Adipocyte (in vitro differentiated cells): ENCODE measurements around the gene THAP4.
"Not testable (repeated sequence)": the region's sequence is repeated elsewhere in the genome, so short reads cannot be mapped to it uniquely, and the experiment has no call there.

Experiments
- DNase-seq: peaks from one replicate; pipeline ENCODE4 v3.0.0-alpha.2; 2015; ENCODE audit warnings: low read depth
- H3K27me3 ChIP-seq: replicated peaks from 2 replicates; pipeline ENCODE4 v1.7.0; 2013; ENCODE audit warnings: mild to moderate bottlenecking, low read length, moderate library complexity; ENCODE audit not compliant: control insufficient read depth, insufficient read depth
- H3K36me3 ChIP-seq: 2 replicates; pipeline ENCODE4 v1.7.0; 2013; ENCODE audit warnings: low read length, mild to moderate bottlenecking, moderate library complexity; ENCODE audit not compliant: control insufficient read depth, insufficient read depth, severe bottlenecking
- H3K4me1 ChIP-seq: 2 replicates; pipeline ENCODE4 v1.7.0; 2013; ENCODE audit warnings: mild to moderate bottlenecking, low read length, moderate library complexity; ENCODE audit not compliant: control insufficient read depth, insufficient read depth
- H3K4me3 ChIP-seq: 2 replicates; pipeline ENCODE4 v1.7.0; 2013; ENCODE audit warnings: mild to moderate bottlenecking, low read length, moderate library complexity
- H3K9ac ChIP-seq: 2 replicates; pipeline ENCODE4 v1.7.0; 2013; ENCODE audit warnings: mild to moderate bottlenecking, low read length, moderate library complexity
- H3K9me3 ChIP-seq: 2 replicates; pipeline ENCODE4 v1.7.0; 2013; ENCODE audit warnings: mild to moderate bottlenecking, low read length, moderate library complexity; ENCODE audit not compliant: control insufficient read depth

THAP4 gene

GRCh38 chr2:241662731-241663130 is 25.8 kb upstream of the THAP4 start:
- H3K4me3 ChIP-seq, H3K9ac ChIP-seq, DNase-seq, H3K9me3 ChIP-seq, H3K27me3 ChIP-seq: not testable (repeated sequence)
- peaks cover 45% of the 10 kb centered on the region for H3K36me3 ChIP-seq
- H3K4me1 ChIP-seq: peaks cover 15% of the 10 kb centered on the region

DNA sequence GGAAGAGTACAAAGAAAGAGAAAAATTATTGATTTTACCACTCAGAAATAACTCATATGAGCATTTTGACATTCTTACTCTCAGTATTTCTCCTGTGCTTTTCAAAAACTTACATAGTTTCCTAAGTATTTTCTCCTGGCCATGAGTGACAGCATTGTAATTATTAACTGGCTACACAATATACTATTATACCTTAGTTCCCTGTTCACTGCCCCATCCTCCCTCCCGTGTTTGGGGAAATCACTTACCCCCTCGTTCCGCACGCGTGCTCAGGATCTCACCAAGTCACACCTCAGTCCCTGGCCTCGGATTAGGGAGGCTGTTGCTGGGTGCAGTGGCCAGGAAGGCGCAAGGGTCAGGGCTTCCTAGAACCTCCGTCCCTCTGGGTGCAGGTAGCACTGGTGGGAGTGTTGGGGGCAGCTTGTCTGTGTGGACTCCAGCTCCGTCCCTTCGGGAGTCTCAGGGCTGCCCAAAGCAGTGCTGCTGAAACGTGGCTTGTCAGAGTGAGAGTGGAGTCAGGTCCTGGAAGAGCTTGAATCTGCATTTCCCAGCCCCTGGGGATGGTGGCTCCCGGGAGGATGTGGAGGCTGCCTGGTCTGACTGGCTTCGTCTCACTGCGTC is 23.7 kb upstream of the THAP4 start:
- H3K36me3 ChIP-seq: peaks cover 58% of the 10 kb centered on the region
- H3K27me3 ChIP-seq: no peaks in the 10 kb centered on the region
- DNase-seq: no peak
- no peaks in the 10 kb centered on the region for H3K9me3 ChIP-seq
- no peak overlapping the region for H3K4me3 ChIP-seq
- H3K4me1 ChIP-seq: peaks cover 8% of the 10 kb centered on the region
- H3K9ac ChIP-seq: no peak overlapping the region

GRCh38 chr2:241659150-241659739 is 22.3 kb upstream of the THAP4 start:
- peak; percentile 77 for DNase-seq
- no peaks in the 10 kb centered on the region for H3K27me3 ChIP-seq
- H3K9me3 ChIP-seq: no peaks in the 10 kb centered on the region
- no peak overlapping the region for H3K4me3 ChIP-seq
- H3K4me1 ChIP-seq: no peaks in the 10 kb centered on the region
- peaks cover 73% of the 10 kb centered on the region for H3K36me3 ChIP-seq
- H3K9ac ChIP-seq: peak overlapping the region; percentile 4

DNA sequence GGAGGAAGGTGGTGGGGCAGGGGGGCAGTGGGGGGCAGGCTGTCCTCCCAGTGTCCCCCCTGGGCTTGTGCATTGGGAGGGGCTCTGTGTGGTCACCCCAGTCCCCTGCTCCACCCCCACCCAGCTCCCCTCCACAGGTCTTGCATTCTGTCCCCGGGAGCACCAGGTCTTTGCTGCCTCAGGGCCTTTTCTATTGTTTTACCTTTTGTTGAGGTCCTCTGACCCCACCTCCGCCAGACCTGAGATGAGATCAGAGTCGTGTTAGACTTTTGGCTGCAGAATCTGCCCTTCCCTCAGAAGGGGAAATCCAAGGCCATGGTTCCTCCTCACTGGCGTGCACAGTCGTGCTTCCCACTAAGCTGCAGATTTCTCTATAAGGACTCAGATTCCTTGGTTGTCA is 21.3 kb upstream of the THAP4 start:
- Histone ChIP-seq H3K9ac (peak overlapping the region; percentile 4), H3K4me3 (no peak overlapping the region), H3K9me3 (no peaks in the 10 kb centered on the region), H3K27me3 (no peaks in the 10 kb centered on the region), H3K4me1 (no peaks in the 10 kb centered on the region), H3K36me3 (peaks cover 78% of the 10 kb centered on the region)
- DNase-seq: no peak

DNA sequence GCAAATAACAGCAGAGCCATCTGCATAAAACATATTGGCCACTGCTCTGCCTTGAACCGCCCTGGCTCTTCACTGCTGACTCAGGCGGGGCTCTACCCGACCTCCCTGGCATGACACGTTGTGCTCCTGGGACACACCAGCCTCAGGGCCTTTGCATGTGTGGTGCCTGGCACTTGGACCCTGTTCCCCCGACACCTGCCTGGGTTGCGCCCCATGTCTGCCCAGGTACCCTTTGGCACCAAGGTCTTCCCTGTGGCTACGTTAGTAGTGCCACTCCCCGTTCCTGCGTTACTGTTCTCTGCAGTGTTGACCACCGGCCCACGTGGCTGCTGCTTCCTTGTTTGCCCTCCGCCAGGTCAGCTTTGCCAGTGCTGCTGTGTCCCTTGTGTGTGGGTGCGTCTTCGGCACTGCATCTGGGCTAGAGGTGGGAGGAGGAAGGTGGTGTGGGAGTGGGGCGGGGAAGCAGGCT is 20.9 kb upstream of the THAP4 start:
- peaks cover 83% of the 10 kb centered on the region for H3K36me3 ChIP-seq
- H3K9me3 ChIP-seq: no peaks in the 10 kb centered on the region
- DNase-seq: no peak
- no peak overlapping the region for H3K4me3 ChIP-seq
- no peak overlapping the region for H3K9ac ChIP-seq
- H3K4me1 ChIP-seq: no peaks in the 10 kb centered on the region
- H3K27me3 ChIP-seq: no peaks in the 10 kb centered on the region

DNA sequence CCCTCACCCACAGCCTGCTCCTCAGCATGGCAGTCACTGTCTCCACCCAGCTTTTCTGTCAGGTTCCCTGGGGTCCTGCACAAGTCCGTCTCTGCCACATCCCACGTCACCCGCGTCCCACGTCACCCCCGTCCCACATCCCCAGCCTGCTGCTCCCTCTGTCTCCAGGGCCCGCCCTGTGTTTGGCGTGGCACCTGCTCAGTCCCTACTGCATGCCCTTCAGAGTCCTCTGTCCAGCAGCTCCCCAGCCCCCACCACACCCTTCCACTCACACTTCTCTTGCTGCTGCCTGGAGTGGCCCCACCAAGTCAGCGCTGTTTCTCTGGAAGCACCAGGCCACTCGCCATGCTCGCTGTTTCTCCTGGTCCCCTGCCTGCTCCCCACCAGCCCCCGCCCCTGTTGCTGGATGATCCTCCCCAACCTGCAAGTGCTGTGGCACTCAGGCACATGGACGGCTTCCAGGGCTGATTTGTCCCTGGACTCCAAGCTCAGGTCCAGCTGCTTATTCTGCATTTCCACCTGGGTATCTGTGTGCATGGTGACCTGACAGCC is 19.3 kb upstream of the THAP4 start:
- Histone ChIP-seq H3K4me1 (no peaks in the 10 kb centered on the region), H3K4me3 (no peak overlapping the region), H3K9me3 (no peaks in the 10 kb centered on the region), H3K36me3 (peaks cover 86% of the 10 kb centered on the region), H3K9ac (no peak overlapping the region), H3K27me3 (no peaks in the 10 kb centered on the region)
- DNase-seq: no peak

DNA sequence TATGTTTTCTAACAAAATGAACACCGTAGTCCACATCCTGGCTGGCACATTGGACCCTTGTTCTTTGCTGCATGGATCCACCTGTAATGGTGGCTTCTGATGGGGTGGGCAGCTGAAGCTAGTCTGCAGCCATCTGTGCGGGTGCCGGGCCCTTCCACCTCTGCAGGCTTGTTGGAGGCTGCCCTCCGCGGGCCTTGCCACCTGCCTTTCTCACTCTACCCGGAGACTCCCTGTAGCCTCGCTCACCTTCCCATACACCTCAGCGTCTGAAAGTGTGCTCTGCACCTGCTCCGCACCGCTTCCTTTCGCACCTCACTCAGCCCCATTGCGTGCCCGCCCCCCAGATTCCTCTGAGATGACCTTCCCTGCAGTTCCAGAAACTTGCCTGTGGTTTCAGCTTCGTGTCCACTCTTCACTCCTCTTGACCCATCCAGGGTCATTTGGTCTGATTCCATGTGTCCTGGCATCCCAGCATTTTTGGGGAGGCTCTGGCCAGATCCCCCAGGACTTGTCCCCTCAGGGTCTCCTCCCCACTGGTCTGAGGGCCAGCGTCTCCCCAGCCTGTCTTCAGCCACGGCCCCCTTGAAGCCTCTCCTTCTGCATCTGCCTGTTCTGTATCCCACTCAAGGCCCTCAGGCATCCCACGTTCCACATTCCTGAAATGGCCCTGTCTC is 18.7 kb upstream of the THAP4 start:
- no peak overlapping the region for H3K4me3 ChIP-seq
- no peaks in the 10 kb centered on the region for H3K4me1 ChIP-seq
- no peak for DNase-seq
- no peak overlapping the region for H3K9ac ChIP-seq
- H3K27me3 ChIP-seq: no peaks in the 10 kb centered on the region
- H3K36me3 ChIP-seq: peaks cover 85% of the 10 kb centered on the region
- no peaks in the 10 kb centered on the region for H3K9me3 ChIP-seq

- Histone ChIP-seq H3K9me3 (no peaks in the 10 kb centered on the region), H3K4me3 (no peak overlapping the region), H3K36me3 (peaks cover 77% of the 10 kb centered on the region), H3K9ac (no peak overlapping the region), H3K27me3 (no peaks in the 10 kb centered on the region), H3K4me1 (peaks cover under 1% of the 10 kb centered on the region)
- no peak for DNase-seq
Observed at GRCh38 chr2:241654551-241654950, 17.6 kb upstream of the THAP4 start.

GRCh38 chr2:241653210-241653750 is 16.3 kb upstream of the THAP4 start:
- H3K4me1 ChIP-seq: peaks cover 10% of the 10 kb centered on the region
- no peak overlapping the region for H3K9ac ChIP-seq
- no peak overlapping the region for H3K4me3 ChIP-seq
- no peaks in the 10 kb centered on the region for H3K9me3 ChIP-seq
- DNase-seq: no peak
- no peaks in the 10 kb centered on the region for H3K27me3 ChIP-seq
- peaks cover 67% of the 10 kb centered on the region for H3K36me3 ChIP-seq

- Histone ChIP-seq H3K9me3 (no peaks in the 10 kb centered on the region), H3K27me3 (no peaks in the 10 kb centered on the region), H3K9ac (no peak overlapping the region), H3K4me3 (no peak overlapping the region), H3K36me3 (peaks cover 64% of the 10 kb centered on the region), H3K4me1 (peaks cover 10% of the 10 kb centered on the region)
- no peak for DNase-seq
Observed at GRCh38 chr2:241652722-241653121, 15.8 kb upstream of the THAP4 start.

- peaks cover 11% of the 10 kb centered on the region for H3K4me1 ChIP-seq
- no peaks in the 10 kb centered on the region for H3K27me3 ChIP-seq
- no peak overlapping the region for H3K9ac ChIP-seq
- peaks cover 58% of the 10 kb centered on the region for H3K36me3 ChIP-seq
- no peak for DNase-seq
- no peaks in the 10 kb centered on the region for H3K9me3 ChIP-seq
- H3K4me3 ChIP-seq: no peak overlapping the region
Observed at GRCh38 chr2:241652142-241652541, 15.2 kb upstream of the THAP4 start.
